Ovary (tissue), 3 donors: ENCODE results near the gene CCDC78.

Experiments used
- EP300 ChIP-seq: sonication (generic); formaldehyde crosslinking; IDR thresholded peaks from one replicate; pipeline ENCODE4 v1.6.1; 2017; ENCODE audit warnings: antibody characterized with exemption
- POLR2A ChIP-seq: fragments of 450-650 bp; IDR thresholded peaks from one replicate; pipeline ENCODE4 v1.6.1; 2017; ENCODE audit warnings: antibody characterized with exemption, mild to moderate bottlenecking, moderate library complexity
- TF ChIP-seq, protein P1 (sequence below), 3 donors: fragments of 450-650 bp in 2 of 3; fragments of 200-600 bp in 1 of 3; IDR thresholded peaks; one replicate each; pipeline versions ENCODE4 v1.5.1 to v1.8.0; 2016 to 2022; ENCODE audit warnings: antibody characterized with exemption in 3 of 3, mild to moderate bottlenecking in 1 of 3
- donor health status: DM: no; HTN: no; CAD: no.

DNA sequence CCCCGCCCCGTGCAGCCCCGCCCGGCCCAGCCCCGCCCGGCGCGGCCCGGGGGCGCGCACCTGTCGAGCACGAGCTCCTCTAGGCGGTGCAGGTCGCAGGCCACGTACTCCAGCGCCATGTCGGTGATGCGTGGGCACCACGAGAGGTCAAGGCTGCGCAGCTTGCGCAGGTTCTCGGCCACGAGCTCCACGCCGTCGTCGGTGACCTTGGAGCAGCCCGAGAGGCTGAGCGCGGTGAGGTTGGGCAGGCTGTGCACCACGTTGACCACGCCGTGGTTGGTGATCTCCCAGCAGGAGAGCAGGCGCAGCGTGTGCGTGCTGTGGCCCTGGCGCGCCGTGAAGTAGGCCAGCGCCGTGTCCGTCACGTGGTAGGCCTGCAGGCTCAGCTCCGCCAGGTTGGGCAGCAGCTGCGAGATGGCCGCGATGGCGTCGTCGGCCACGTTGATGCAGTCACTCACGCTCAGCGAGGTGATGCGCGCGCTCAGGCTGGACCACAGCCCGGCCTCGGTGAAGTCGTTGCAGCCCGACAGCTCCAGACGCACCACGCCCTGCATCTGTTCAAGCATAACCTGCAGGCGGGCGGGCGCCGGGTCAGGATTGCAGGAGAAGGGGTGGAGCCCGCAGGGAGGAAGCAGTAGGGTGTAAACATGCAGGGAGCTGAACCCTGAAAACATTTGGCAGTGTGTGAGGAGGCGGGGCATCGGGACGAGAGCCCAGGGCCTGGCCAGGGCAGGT lies 30.7 kb downstream of the CCDC78 start:
- TF ChIP-seq, protein P1, sequence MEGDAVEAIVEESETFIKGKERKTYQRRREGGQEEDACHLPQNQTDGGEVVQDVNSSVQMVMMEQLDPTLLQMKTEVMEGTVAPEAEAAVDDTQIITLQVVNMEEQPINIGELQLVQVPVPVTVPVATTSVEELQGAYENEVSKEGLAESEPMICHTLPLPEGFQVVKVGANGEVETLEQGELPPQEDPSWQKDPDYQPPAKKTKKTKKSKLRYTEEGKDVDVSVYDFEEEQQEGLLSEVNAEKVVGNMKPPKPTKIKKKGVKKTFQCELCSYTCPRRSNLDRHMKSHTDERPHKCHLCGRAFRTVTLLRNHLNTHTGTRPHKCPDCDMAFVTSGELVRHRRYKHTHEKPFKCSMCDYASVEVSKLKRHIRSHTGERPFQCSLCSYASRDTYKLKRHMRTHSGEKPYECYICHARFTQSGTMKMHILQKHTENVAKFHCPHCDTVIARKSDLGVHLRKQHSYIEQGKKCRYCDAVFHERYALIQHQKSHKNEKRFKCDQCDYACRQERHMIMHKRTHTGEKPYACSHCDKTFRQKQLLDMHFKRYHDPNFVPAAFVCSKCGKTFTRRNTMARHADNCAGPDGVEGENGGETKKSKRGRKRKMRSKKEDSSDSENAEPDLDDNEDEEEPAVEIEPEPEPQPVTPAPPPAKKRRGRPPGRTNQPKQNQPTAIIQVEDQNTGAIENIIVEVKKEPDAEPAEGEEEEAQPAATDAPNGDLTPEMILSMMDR (IDR thresholded peaks at IDR 0.05) = no peak
- TF ChIP-seq EP300 (no peak), POLR2A (no peak)
